HepG2 (cell line): Measurements from ENCODE around the gene TTLL8. TPM values are rescaled to one million over a fixed set of nuclear protein-coding genes. Genes with fewer than 3 reads are reported as not detected.

Experiments
- BHLHE40 ChIP-seq: IDR thresholded peaks from 2 replicates; pipeline ENCODE4 v1.6.1; 2011; ENCODE audit warnings: low read length, improper control_type of control experiment
- FOSL2 ChIP-seq: sonication (generic); formaldehyde crosslinking; IDR thresholded peaks from 2 replicates; pipeline ENCODE4 v1.4.0; 2020; ENCODE audit warnings: missing genetic modification reagents
- FOXC1 ChIP-seq: sonication (generic); formaldehyde crosslinking; IDR thresholded peaks from 2 replicates; pipeline ENCODE4 v1.8.0; 2022; ENCODE audit warnings: mild to moderate bottlenecking, missing genetic modification reagents, borderline replicate concordance
- GPN1 ChIP-seq: sonication (generic); formaldehyde crosslinking; IDR thresholded peaks from 2 replicates; pipeline ENCODE4 v1.5.1; 2020; ENCODE audit warnings: missing genetic modification reagents, borderline replicate concordance
- HMG20B ChIP-seq: conservative IDR thresholded peaks from 2 replicates; pipeline ENCODE4 v1.6.1; 2016; ENCODE audit warnings: missing genetic modification reagents, missing compliant biosample characterization
- NFE2L1 ChIP-seq: sonication (generic); formaldehyde crosslinking; IDR thresholded peaks from 2 replicates; pipeline ENCODE4 v1.4.0; 2020; ENCODE audit warnings: missing genetic modification reagents, mild to moderate bottlenecking, borderline replicate concordance
- PRPF4 ChIP-seq: fragments of 200-400 bp; formaldehyde crosslinking; IDR thresholded peaks from 2 replicates; pipeline ENCODE4 v1.6.1; 2016; ENCODE audit warnings: low read length, low read depth; ENCODE audit not compliant: poor library complexity, severe bottlenecking
- RBM39 ChIP-seq: fragments of 200-400 bp; formaldehyde crosslinking; IDR thresholded peaks from one replicate; pipeline ENCODE4 v1.6.1; 2018; ENCODE audit warnings: antibody characterized with exemption, mild to moderate bottlenecking, low read depth, low read length; ENCODE audit not compliant: poor library complexity, severe bottlenecking
- RXRB ChIP-seq: IDR thresholded peaks from 2 replicates; pipeline ENCODE4 v1.6.1; 2016; ENCODE audit warnings: borderline replicate concordance, missing genetic modification reagents, missing compliant biosample characterization
- SMARCC2 ChIP-seq: fragments of 450-650 bp; IDR thresholded peaks from 2 replicates; pipeline ENCODE4 v1.6.1; 2017; ENCODE audit warnings: antibody characterized with exemption, mild to moderate bottlenecking
- SPEN ChIP-seq: sonication (generic); formaldehyde crosslinking; IDR thresholded peaks from 2 replicates; pipeline ENCODE4 v1.5.1; 2020; ENCODE audit warnings: low read depth, mild to moderate bottlenecking, missing genetic modification reagents
- YEATS2 ChIP-seq: sonication (generic); formaldehyde crosslinking; IDR thresholded peaks from 2 replicates; pipeline ENCODE4 v1.4.0; 2020; ENCODE audit warnings: missing genetic modification reagents, borderline replicate concordance
- ZBTB38 ChIP-seq: sonication (generic); formaldehyde crosslinking; IDR thresholded peaks from 2 replicates; pipeline ENCODE4 v1.5.1; 2020; ENCODE audit warnings: mild to moderate bottlenecking, missing genetic modification reagents
- ZNF367 ChIP-seq: sonication (generic); formaldehyde crosslinking; IDR thresholded peaks from 2 replicates; pipeline ENCODE4 v1.4.0; 2020; ENCODE audit warnings: missing genetic modification reagents, borderline replicate concordance
- ZNF569 ChIP-seq: sonication (generic); formaldehyde crosslinking; IDR thresholded peaks from 2 replicates; pipeline ENCODE4 v1.5.0; 2020; ENCODE audit warnings: mild to moderate bottlenecking, missing genetic modification reagents, moderate library complexity, borderline replicate concordance
- ZNF570 ChIP-seq: sonication (generic); formaldehyde crosslinking; IDR thresholded peaks from 2 replicates; pipeline ENCODE4 v1.4.0; 2020; ENCODE audit warnings: mild to moderate bottlenecking, missing genetic modification reagents, borderline replicate concordance
- ZNF652 ChIP-seq: IDR thresholded peaks from 2 replicates; pipeline ENCODE4 v1.6.1; 2016; ENCODE audit warnings: low read depth, borderline replicate concordance
- polyA plus RNA-seq, 8 experiments: library from polyadenylated mRNA; depleted of rRNA in 3 of 8; stranded (reverse) in 7 of 8; unstranded in 1 of 8; fragments of >200 nt; fragmentation: Illumina TruSeq in 4 of 8; extraction: Trizol in 4 of 8; gene quantifications; 2 replicates each; pipeline versions ENCODE4 v1.2.1 to v1.2.3, GENCODE V29; 2011 to 2016; ENCODE audit warnings: low read depth in 4 of 8, missing spikeins in 1 of 8, mixed read lengths in 1 of 8; ENCODE audit not compliant: insufficient read depth in 1 of 8
- total RNA-seq, 5 experiments: library from RNA; depleted of rRNA; stranded (reverse); fragments of >200 nt; fragmentation: Illumina TruSeq; extraction: Trizol; gene quantifications; 2 replicates each; pipeline ENCODE4 v1.2.3, GENCODE V29; 2016; ENCODE audit warnings: low read depth in 1 of 5
- TF ChIP-seq, protein P1 (sequence below): sonication (generic); formaldehyde crosslinking; IDR thresholded peaks from 2 replicates; pipeline ENCODE4 v1.4.0; 2020; ENCODE audit warnings: missing genetic modification reagents, borderline replicate concordance
- TF ChIP-seq, protein P2 (sequence below), 2 experiments: sonication (generic) in 1 of 2; formaldehyde crosslinking in 1 of 2; IDR thresholded peaks; 2 replicates each; pipeline versions ENCODE4 v1.6.1 to v1.9.0; 2014 to 2022; ENCODE audit warnings: antibody characterized with exemption in 1 of 2, borderline replicate concordance in 1 of 2, inconsistent platforms in 1 of 2, low read depth in 1 of 2, missing genetic modification reagents in 1 of 2
- TF ChIP-seq, protein P3 (sequence below): sonication (generic); formaldehyde crosslinking; IDR thresholded peaks from 2 replicates; pipeline ENCODE4 v1.4.0; 2020; ENCODE audit warnings: mild to moderate bottlenecking, low read depth, missing genetic modification reagents

The TTLL8 gene
- total and polyA plus RNA-seq, 2 of the 13 experiments (the other 11 are each of a cell fraction or from before 2014, with no cell fraction given), result not detected

DNA sequence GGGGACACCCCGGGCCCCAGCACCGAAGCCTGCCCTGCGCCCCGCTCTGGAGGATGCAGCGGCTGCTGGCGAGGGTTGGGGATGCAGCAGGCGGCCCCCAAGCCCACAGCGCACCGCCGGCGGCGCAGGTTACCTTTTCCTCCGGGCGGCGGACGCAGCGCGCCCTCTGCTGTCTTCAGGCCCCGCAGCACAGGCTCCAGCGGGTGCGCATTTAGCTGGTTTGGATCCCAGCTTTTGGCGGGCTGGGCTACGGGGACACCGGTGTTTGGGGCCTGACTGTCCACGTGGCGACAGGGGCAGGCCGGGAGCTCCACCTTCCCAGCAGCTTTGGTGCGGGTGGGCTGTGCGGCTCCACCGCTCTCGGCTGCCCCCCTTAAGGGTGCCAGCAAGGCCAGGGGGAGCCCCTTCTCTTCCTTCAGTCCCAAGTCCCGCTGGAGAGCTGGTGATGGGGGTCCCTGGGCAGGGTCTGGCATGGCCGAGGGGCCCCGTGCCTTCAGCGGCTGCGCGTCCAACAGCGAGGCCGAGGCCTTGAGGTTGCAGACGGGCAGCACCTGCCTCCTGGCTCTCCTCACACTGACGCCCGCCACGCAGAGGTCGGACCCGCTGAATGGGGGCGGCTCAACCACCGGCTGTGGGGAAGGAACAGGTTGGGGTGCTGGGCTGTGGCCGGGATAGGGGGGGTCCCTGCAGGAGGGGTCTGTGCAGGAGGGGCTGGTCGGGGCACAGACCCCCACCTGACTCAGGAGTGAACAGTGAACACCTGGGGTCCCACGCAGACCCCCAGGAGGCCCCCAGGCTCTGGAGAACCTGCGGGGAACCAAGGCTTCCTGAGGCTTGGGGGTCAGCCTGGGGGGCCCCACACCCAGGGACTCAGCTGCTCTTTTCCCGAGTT lies 27.6 kb downstream of the TTLL8 start (continued):
- TF ChIP-seq, protein P1, sequence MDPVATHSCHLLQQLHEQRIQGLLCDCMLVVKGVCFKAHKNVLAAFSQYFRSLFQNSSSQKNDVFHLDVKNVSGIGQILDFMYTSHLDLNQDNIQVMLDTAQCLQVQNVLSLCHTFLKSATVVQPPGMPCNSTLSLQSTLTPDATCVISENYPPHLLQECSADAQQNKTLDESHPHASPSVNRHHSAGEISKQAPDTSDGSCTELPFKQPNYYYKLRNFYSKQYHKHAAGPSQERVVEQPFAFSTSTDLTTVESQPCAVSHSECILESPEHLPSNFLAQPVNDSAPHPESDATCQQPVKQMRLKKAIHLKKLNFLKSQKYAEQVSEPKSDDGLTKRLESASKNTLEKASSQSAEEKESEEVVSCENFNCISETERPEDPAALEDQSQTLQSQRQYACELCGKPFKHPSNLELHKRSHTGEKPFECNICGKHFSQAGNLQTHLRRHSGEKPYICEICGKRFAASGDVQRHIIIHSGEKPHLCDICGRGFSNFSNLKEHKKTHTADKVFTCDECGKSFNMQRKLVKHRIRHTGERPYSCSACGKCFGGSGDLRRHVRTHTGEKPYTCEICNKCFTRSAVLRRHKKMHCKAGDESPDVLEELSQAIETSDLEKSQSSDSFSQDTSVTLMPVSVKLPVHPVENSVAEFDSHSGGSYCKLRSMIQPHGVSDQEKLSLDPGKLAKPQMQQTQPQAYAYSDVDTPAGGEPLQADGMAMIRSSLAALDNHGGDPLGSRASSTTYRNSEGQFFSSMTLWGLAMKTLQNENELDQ (CRISPR knock-in tag), result no peak
- TF ChIP-seq FOXC1 (CRISPR knock-in tag), result no peak
- TF ChIP-seq, protein P2, sequence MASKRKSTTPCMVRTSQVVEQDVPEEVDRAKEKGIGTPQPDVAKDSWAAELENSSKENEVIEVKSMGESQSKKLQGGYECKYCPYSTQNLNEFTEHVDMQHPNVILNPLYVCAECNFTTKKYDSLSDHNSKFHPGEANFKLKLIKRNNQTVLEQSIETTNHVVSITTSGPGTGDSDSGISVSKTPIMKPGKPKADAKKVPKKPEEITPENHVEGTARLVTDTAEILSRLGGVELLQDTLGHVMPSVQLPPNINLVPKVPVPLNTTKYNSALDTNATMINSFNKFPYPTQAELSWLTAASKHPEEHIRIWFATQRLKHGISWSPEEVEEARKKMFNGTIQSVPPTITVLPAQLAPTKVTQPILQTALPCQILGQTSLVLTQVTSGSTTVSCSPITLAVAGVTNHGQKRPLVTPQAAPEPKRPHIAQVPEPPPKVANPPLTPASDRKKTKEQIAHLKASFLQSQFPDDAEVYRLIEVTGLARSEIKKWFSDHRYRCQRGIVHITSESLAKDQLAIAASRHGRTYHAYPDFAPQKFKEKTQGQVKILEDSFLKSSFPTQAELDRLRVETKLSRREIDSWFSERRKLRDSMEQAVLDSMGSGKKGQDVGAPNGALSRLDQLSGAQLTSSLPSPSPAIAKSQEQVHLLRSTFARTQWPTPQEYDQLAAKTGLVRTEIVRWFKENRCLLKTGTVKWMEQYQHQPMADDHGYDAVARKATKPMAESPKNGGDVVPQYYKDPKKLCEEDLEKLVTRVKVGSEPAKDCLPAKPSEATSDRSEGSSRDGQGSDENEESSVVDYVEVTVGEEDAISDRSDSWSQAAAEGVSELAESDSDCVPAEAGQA (IDR thresholded peaks at IDR 0.05; ENCODE audit: low read depth), result no peak
- TF ChIP-seq, protein P2 (CRISPR knock-in tag; IDR thresholded peaks at IDR 0.05; ENCODE audit: borderline replicate concordance), result no peak
- TF ChIP-seq HMG20B, result no peak
- no peak for TF ChIP-seq RBM39
- TF ChIP-seq ZNF367, result no peak
- TF ChIP-seq YEATS2 (CRISPR knock-in tag), result no peak
- no peak; the same call in 1 of the 2 replicates for TF ChIP-seq ZBTB38 (CRISPR knock-in tag)
- TF ChIP-seq ZNF570 (CRISPR knock-in tag), result no peak
- no peak for TF ChIP-seq SMARCC2
- peak; percentile 32; the same call in 1 of the 2 replicates for TF ChIP-seq SPEN
- TF ChIP-seq ZNF652 (CRISPR knock-in tag), result no peak
- no peak for TF ChIP-seq RXRB (CRISPR knock-in tag)
- TF ChIP-seq BHLHE40, result no peak
- TF ChIP-seq GPN1 (CRISPR knock-in tag), result no peak
- no peak for TF ChIP-seq PRPF4
- no peak for TF ChIP-seq ZNF569 (CRISPR knock-in tag)
- TF ChIP-seq NFE2L1 (CRISPR knock-in tag), result no peak
- TF ChIP-seq, protein P3, sequence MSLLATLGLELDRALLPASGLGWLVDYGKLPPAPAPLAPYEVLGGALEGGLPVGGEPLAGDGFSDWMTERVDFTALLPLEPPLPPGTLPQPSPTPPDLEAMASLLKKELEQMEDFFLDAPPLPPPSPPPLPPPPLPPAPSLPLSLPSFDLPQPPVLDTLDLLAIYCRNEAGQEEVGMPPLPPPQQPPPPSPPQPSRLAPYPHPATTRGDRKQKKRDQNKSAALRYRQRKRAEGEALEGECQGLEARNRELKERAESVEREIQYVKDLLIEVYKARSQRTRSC (CRISPR knock-in tag), result no peak
- TF ChIP-seq FOSL2, result peak; percentile 17; the same call in 1 of the 2 replicates
